GM21619 (cell line): ENCODE results near the gene PRKAR2B.
"Not testable (repeated sequence)": the region's sequence is repeated elsewhere in the genome, so short reads cannot be mapped to it uniquely, and the experiment has no call there.

ENCODE experiments used
- ATAC-seq: cut with Tn5 transposase; IDR thresholded peaks from one replicate; pipeline ENCODE4 v1.9.1; 2021; ENCODE audit not compliant: unreplicated experiment

PRKAR2B gene

DNA sequence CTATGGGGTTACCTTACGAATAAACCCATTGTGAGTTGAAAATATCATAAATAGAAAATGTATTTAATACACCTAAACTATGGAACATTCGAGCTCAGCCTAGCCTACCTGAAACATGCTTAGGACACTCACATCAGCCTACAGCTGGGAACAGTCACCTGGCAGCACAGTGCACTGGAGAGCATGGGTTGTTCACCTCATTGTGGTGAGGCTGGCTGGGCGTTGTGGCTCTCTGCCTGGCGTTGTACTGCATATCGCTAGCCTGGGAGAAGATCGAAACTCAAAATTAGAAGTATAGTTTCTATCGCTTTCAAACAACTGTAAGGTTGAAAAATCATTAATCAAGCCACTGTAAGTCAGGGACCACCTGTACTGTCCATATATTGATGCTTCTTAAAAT is 107.0 kb downstream of the PRKAR2B start:
- ATAC-seq = no peak

DNA sequence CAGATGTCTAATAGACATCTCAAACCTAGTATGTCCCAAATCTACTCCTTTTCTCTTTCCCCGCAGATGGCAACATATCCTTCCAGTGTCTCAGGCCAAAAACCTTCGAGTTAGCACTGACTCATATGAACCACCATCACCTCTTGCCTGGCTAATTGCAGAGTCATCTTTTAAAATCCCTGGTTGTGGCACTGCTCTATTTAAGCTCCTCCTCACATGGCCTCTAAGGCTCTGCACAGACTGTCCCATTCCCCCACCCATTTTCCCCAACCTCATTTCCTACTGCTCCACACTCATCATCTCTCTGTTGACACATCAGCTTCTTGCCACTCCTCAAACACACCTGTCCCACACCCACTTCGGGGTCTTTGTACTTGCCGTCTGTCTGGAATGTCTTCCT is 107.5 kb downstream of the PRKAR2B start:
- no peak for ATAC-seq

DNA sequence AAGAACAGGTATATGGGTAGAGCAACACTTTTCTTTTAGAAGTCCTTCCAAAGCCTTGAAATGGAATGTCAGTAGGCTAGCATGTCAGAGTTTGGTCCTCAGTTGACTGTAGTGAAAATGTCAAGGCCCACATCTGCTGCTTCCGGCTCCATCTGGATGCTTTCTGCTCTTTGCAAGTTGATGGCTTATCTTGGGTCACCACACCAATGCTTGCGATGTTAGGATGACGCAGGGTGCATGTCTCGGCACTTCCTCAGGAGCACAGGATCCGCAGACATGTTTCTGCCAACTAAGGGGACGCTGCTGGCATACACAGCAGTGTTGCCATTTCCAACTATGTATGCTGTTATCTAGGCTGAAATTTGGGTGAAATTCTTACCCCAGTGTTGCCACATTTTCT is 110.3 kb downstream of the PRKAR2B start:
- ATAC-seq = no peak

DNA sequence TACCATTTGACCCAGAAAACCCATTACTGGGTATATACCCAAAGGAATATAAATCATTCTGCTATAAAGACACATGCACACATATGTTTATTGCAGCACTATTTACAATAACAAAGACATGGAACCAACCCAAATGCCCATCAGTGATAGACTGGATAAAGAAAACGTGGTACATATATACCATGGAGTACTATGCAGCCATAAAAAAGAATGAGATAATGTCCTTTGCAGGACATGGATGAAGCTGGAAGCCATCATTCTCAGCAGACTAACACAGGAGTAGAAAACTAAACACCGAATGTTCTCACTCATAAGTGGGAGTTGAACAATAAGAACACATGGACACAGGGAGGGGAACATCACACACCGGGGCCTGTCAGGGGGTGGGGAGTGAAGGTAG is 111.2 kb downstream of the PRKAR2B start:
- not testable (repeated sequence) for ATAC-seq

DNA sequence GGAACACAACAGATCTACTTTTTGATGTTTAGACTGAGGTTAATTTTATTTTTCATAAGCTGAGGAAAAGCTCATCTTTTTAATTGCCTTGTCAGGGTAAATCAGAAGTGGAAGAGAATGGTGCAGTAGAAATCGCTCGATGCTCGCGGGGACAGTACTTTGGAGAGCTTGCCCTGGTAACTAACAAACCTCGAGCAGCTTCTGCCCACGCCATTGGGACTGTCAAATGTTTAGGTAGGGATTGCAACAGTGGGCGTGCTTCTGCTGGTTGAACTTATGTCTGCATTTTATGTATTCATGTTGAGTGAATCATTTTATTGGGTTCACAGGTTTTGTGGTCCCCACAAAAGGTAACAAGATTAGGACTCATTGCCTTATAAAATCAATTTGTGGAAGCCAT is 112.6 kb downstream of the PRKAR2B start:
- no peak for ATAC-seq

DNA sequence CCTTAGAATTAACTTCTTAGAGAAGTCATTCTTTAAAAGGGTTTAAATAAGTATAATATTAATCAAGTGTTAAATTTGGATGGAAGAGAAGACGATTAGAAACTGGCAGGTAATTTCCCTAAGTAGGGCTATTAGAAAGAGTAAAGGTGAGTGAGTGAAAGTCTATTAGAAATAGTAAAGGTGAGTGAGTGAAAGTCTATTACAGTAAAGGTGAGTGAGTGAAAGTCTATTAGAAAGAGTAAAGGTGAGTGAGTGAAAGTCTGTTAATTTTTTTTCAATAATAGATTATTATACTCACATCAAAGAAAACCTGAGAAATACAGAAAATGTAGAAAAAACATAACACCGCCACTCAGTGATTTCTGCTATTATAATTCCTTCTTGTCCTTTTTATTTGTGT is 113.5 kb downstream of the PRKAR2B start:
- no peak for ATAC-seq

DNA sequence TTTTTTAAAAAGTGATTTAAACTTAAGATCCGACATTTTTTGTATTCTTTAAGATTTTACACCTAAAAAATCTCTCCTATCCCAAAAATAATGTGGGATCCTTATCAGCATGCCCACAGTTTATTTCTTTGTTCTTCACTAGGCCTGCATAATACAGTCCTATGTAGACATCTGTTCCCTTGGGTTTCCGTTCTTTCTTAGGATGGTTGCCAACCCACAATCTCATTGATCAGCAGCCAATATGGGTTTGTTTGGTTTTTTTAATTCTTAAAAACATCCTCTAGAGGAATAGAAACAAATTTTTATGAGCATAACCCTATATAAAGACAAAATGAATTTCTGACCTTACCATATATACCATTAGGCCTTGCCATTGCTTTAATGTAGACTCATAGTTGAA is 115.9 kb downstream of the PRKAR2B start:
- ATAC-seq = no peak

DNA sequence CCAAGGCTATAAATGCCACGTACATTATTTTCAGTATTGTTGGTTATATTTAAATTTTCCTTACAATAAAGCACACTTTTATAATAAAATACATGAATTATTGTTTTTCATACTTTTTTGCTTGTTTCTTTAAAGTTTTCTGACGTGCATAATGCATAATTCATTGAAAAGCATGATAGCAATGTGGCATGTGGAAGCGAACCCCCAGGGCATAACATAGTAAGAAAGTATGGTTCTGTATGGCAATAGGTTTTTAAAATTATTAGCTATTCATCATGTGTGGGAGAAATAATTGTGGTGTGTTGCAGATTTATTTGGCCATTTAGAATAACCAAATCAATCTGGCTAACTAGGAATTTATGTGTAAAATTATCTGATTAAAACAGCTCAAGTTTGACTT is 116.9 kb downstream of the PRKAR2B start:
- ATAC-seq = no peak

DNA sequence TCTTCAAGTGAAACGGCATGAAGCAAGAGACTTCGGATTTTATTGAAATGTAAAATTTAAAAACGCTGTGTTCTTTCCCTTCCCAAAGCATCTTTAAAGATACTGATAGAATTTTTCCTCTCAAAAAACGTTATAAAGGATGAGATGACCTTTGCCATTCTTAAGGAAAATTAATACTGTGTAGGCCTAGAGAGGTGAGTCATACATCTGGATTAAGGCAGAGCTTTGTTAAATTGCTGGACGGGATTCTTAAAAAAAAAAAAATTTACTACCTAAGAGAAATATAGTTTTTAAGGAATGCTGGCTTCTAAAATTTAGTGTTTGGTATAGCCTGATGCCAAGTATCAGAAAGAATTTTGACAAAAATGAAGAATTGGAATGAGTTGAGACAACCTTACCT is 118.0 kb downstream of the PRKAR2B start:
- no peak for ATAC-seq

DNA sequence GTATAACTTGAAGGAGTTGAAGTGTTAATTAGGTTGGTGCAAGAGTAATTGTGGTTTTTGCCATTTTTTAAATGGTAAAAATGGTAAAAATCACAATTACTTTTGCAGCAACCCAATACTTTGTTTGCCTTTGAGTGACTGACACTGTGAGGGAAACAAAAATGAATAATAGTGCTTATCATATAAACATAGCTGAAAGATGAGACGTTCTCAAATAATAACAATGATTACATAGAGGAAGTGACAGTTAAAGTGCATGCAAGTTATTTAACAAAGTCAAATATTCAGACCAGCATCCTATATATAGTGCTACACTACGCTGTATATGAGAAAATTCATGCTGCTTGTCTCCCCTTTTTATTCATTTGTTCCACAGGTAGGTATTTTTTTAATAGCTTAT is 119.6 kb downstream of the PRKAR2B start:
- no peak for ATAC-seq

DNA sequence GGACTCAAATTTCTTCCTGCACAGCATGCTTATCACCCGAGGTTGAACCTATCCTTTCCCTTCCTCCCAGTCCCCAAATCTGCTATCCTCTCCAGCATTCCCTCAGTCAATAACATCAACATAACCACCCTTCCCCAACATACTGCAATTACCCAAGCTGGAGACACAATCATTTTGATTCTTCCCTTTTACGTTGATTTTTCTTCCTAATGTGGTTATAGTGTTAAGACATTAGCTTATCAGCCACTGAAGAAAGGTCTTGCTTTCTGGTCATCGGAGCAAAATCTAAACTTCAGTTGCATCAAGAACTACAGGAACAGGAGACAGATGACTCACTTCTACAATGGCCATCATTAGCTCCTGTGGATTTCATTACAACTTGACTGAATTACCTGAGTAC is 120.8 kb downstream of the PRKAR2B start:
- ATAC-seq = no peak

DNA sequence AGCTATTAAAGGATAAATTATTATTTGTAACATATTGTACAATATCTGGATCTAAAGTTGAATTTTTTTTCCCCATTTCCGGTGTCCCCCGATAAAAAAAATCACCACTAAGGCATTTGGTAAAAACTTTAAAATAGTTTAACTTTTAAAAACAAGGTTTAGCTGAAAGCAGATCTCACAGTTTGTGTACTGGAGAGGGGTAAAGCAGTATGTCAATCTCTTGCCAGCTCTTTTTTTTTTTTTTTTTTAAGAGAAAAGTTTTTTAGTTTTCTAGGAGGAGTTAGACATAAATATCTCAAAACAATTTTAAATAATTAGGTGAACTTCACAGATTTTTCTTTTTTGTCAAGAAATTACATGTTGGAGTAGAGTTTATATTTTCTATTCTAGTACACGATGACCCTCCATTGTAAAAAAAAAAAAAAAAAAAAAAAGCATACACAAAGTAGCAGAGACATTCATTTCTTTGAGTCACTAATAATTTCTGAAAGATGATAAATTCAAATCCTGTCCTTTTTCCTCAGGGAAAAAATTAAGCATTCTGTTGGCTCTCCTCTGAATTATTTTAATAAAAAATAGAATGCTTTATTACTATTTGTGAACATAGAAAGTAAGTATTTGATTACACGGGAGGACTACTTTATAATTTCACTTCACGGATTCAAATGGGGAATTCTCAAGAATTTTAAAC is 122.4 kb downstream of the PRKAR2B start:
- ATAC-seq = no peak

DNA sequence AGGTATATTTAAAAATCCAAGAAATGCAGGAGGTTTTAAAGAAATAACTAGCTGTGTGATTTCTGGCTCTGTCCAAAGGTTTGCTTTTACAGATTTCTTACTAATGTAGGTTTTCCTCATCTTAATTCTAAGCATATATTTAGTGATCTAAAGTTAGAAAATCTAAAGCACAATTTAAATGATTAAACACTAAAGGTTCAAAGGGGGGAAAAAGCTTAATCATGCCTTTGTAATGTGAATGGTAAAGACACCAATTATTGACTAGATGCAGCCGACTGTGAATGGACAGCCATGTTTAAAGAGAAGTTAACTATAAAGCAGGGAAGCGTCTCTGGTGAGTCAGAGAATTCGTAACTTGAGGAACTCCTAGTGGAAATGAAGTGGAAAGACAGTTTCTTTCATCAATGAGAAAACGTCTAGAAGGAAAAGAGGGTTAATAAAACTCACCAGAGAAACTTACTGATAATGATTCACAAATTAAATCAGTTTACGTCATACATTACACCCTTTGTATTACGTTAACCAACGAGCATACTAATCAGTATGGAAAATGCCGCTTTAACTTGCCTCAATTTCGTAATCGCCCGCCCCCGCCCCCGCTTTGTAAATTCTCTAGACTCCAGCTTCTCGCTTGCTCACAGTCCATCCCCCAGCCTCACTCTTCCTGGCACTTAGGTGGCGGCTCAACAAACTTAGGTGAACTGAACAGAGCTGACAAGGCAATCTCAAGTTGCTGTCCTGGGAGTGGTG is 123.2 kb downstream of the PRKAR2B start:
- ATAC-seq = no peak

DNA sequence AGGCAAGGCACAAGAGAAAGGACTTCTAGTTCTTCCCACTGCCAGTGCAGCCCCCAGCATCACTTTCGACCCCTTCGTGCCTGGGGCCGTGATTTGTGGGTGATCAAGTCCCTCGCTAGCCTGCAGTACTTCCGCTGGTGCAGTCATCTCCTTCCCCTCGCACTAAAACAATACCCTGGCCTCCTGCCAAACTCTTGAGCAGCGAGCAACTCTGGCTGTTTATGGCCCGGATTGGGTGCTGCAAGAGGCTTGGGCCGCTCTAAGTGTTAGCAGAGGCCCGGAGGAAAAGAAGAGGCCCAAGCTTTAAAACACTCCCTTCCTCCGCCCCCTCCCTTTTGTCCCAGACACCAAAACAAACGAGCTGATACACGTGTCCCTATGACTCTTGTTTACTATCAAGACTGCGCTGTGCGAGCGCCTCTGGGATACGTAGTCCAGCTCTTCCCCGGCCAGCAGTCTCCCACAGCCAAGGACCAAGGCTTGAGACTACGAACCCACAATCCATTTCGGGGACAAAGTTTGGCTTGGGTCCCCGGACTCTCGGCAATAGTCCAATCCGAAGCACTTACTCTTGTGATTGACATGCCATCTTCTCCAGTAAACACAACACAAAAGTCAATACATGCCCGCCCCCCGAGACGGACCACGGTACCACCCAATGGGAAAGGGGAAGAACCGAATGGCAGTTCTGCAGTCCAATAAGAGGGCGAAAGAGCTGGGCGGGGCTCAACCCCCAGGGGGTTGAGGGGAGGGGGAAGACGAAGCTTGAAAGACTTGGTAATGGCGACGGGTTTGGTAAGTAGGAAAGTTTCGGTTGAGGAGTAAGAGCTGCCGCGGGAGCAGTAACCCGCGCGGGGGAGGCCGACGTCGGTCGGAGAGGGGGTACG is 124.0 kb downstream of the PRKAR2B start, which contains the start of gene HBP1:
TSS of gene HBP1 (plus strand) at position 771 of the 887 bp plus-strand sequence. CDS start 10,891 bp downstream, outside the sequence.
- peak; percentile 86 for ATAC-seq

DNA sequence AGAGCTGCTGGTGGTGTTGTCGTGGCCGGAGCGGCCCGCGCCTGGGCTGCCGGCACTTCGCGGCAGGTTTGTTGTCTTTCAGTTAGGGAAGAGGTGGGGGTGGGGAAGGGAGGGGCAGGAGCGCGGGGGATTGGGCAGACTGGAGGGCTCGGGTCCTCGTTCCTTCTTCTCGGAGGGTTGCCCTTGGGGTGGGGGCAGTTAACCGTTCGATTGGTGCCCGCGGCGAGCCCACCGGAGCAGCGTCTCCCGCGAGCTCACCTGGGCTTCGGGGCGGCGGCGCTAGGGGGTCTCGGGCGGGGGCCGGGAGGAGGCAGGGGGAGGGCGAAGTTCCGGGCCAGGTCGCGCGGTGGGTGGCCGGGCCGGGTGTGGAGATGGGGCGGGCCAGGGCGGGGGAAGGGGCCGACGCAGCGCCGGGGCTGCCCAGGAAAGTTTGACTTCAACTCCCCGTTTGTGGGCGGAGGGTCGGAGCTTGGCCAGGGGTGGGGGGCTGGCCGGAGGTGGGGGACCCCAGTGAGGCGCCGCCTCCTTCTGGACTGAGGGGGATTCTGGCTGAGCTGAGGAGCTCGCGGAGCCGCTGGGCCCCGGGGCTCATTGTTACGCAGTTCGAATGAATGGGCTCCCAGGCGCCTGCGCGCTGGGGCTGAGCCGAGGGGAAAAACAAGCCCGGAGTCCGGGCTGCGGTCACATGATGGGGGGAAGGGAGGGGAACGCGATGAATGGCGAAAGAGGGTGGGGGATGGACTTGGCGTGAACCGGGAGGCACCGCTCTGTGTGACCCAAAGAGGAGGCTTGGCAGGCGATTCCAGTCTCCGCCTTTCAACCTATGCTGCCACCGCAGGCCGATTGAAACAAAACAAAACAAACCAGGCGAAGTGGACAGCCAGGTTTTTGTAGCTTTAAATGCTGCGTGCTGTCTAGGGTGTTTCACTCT is 124.9 kb downstream of the PRKAR2B start:
- peak; percentile 25 for ATAC-seq

DNA sequence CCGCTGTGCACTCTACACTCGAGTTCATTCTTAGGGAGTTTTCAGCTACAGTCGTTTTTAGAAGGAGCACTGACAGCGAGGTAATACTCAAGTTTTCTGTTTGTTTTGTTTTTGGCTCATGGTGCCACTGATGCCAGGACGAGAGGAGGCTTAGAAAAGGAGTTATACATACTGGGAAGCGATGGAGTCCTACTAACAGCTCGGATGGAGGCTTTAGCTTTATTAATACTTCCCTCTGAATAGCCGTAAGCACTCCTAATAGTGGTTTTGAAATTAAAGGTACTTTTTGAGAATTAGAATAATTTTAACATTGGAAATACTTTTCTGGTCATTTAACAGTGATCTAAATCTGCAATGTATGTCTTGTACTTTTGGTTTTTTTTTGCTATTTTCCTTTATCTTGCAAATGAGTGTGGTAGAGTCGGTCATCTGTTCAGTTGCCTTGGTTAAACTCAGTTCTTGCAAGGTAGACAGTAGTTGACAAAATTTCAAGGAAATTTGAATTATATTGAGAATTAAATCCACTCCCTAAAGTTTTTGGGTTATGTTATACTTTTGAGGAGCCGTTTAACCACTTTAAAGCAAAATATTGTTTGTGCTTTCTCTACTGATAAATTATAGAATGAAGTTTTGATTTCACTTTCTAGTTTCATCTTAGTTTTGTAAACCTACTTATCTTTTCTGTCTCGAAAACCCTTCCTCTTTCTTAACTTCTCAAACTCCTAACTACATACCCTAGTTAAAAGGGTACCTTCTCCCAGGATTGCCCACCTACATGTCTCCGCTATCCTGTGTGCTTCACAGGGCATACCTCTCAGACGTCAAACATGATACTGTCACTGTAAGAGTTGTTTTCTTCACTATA is 125.8 kb downstream of the PRKAR2B start:
- no peak for ATAC-seq

DNA sequence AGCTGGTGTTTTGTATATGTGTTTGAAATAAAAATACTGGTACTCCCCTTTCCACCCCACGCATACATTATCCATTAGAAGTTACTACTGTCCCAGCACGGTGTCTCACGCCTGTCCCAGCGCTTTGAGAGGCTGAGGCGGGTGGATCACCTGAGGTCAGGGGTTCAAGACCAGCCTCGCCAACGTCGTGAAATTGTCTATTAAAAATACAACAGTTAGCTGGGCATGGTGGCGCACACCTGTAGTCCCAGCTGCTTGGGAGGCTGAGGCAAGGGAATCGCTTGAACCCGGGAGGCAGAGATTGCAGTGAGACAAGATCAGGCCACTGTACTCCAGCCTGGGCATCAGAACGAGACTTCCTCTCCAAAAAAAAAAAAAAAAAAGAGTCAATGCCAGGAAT is 127.0 kb downstream of the PRKAR2B start:
- no peak for ATAC-seq

DNA sequence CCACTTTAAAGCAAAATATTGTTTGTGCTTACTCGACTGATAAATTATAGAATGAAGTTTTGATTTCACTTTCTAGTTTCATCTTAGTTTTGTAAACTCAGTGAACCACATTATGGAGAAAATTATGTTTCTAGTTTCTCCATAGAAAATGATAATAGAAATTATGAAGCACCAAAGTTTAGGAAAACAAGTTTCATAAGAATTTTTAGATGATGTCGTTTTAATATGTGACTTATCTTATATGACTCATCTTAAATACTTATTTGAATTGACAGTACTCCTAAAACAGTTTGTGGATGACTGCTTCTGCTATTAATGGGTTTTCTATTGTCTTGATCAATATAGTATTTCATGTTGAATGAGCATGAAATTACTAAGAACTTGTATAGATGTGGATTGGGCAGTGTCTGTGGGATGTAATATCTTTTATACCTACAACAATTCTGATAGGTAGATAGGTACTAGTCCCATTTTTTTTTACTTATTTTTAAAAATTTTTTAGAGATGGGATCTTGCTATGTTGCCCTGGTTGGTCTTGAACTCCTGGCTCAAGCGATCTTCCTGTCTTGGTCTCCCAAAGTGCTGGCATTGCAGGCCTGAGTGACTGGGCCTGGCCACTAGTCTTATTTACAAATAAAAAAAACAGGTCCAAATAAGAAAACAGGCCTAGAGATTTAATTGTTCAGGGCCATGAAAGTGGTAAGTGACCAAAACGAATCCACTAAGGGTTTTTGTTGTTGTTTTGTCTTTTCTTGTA is 127.9 kb downstream of the PRKAR2B start:
- no peak for ATAC-seq

DNA sequence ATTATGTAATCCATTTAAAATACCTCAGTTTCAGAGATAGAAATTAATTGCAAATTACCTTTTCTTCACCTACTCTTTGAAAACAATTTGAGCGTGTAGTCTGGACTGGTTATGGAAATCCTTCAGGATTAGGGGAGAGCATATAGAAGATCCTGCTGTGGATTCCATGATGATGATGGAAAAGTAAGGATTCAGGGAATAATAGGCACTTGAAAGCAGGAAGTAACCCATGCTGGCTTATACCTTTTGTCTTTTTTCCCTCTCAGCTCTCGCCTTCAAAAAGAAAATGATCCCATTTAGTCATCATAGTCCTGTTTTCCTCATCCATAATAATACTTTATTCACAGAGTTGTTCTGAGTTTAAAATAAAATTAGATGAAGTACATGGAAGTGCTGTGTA is 128.7 kb downstream of the PRKAR2B start:
- ATAC-seq = no peak
